Middle frontal gyrus (tissue), 1 donor: ENCODE measurements around the gene BCAS3.
"Not testable (repeated sequence)": the region's sequence is repeated elsewhere in the genome, so short reads cannot be mapped to it uniquely, and the experiment has no call there.

Source experiments
- DNase-seq: peaks from one replicate; pipeline ENCODE4 v3.0.0-alpha.2; 2015; ENCODE audit warnings: low spot score; ENCODE audit errors: extremely low spot score

Gene BCAS3

GRCh38 chr17:61244988-61245387, 567.3 kb downstream of the BCAS3 start:
- DNase-seq = not testable (repeated sequence)

GRCh38 chr17:61245706-61246135, 568.1 kb downstream of the BCAS3 start:
- no peak for DNase-seq

DNA sequence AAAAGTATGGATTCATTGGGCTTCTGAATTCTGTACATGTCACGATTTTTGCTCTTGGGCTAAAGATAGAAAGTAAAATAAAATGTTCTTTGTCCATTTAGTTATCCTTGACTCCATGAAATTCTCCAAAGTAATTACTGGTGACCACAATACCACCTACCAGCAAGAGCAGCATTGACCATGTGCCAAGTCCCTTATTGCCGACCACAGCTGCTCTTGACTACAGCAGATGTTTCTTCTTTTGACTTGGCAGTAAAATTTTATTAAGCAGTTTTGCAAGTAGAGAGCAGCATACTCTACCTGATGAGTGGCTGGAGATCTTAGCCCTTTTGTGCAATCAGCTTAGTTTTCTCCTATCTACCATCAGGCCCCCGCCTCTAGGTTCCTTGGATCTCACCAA, 569.8 kb downstream of the BCAS3 start:
- no peak for DNase-seq

- no peak for DNase-seq
Measured at GRCh38 chr17:61248399-61248798, 570.7 kb downstream of the BCAS3 start.

DNA sequence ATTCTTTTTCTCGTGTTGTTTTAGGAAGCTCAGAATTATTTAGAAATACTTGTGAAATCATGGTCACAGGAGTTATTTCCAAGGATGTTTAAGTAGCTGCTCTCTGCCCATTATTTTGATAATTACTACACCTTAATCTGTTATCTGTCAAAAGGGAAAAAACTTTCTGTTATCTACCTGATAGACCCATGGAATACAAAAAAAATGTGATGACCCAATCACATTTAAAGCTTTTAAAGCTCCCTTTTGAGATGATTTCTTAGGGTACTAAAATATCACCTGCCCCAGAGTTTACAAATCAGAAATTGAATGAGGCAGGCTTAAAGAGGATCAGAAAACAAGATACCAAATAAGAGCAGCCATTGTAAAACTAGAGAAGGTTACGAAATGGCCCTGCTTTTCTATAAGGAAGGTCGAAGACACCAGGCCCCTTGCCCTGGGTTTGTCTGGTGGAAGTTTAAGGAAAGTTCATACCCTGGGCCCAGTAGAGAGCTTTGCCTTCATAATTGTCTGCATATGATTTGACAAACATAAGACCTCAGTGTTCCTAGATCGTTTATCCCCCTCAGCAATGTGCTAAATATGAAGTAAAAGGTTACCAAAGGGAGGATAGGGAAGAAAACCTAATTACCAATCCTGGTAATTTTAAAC, 572.1 kb downstream of the BCAS3 start:
- no peak for DNase-seq

DNA sequence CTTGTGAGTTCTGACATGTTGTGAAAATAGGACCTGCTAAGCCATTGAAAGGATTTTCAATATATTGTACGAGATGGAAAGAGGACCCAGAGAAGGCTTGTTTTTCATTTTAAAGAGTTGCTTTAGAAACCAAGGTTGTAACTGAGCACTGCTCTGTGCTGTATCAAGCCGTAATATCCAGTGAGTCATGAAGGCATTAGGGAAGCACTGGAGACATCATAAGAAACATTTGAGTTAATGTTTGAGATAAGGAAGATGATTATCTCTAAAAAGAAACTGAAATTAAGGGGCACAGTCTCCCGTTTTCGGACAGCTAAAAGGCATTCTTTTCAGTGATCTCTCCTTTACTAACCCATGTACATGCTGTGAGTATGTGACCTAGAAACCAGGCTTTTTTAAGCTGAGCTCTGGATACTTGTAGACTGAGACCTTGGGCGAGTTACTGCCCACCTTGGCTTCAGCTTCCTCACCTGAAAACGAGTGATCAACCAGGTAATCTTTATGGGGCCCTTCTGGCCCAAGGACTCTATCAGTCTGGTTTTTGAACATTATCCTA, 572.8 kb downstream of the BCAS3 start:
- DNase-seq = no peak

- DNase-seq = no peak
Measured at GRCh38 chr17:61251939-61252865, 574.6 kb downstream of the BCAS3 start.

DNA sequence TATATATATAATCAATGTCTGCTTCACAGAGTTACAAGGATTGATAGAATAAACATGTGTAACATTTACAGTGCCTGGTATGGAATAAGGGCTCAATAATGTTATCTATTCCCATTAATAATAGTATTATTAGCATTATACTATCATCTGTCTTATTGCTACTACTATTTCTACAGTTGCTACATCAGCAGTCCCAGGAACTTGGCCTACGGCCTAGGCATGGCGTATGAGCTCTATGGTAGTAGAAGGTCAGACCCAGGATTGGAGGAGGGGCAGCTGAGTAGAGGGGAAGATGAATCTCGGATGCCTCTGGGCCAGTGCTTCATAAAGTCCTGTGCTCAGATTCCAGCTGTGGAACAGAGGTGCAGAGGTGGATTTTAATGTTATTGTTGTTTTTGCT, 575.7 kb downstream of the BCAS3 start:
- DNase-seq = no peak

DNA sequence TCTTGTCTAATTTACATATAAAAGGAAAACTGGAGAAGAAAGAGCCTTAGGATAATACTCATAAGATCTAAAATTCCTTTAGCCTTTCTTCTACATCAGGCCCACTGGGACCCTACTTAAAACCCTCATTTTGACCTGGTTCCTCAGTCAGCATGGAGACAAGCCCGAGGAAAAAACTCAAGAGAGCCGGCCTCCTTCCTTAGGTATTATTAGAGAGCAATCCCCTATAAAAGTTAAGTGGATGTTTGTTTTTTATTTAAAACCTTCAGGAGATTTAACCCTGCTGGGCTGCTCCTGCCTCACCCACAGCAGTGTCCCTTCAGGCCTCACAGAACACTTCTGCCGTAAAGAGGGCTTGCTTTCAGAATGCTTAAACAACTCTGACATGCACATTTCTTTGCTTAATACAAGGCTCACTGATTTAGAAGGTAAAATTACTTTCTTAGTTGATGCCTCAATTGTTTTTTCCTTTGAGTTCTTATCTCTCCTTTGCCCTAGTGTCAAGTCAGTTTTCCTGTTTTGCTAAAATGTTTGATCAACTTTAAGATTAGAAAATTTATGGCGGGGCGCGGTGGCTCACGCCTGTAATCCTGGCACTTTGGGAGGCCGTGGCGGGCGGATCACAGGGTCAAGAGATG, 576.4 kb downstream of the BCAS3 start:
- no peak for DNase-seq

DNA sequence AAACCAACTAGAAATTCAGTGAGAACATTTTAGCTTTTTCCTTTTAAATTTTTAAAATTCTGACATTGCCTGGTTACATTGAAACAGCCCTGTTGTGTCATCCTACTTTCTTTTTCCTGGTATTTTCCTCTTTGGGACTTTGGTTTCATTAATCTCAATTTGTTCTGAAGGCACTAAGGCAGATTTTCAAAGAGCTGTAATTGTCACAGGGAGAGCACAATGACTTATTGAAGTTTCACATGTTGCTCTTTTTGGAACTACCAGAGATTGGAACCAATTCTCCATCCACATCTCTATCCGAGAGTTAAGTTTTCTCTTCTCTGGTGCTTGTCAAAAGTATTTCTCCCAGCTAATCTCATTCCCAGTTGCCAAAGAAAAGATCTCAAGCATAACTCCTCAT, 577.3 kb downstream of the BCAS3 start:
- no peak for DNase-seq

DNA sequence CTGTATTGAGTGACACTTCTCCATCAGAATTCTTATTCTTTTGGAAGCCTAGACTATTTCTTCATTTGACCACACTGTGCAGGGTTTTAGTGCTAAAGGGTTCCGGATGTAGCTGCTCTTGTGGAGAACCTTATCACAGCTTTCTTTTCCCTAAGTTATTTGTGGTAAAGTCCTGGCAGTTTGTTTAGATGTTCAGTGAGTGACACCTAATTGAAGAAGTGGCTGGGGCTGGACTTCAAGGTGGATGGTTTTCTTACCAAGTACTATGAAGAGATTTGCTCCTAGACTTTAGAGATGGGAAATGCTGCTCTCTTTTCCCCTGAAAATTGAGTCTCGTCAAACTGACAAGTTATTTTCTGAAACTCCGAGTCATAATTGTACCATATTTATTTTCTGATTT, 578.0 kb downstream of the BCAS3 start:
- DNase-seq = no peak

- no peak for DNase-seq
Measured at GRCh38 chr17:61259360-61259759, 581.7 kb downstream of the BCAS3 start.

DNA sequence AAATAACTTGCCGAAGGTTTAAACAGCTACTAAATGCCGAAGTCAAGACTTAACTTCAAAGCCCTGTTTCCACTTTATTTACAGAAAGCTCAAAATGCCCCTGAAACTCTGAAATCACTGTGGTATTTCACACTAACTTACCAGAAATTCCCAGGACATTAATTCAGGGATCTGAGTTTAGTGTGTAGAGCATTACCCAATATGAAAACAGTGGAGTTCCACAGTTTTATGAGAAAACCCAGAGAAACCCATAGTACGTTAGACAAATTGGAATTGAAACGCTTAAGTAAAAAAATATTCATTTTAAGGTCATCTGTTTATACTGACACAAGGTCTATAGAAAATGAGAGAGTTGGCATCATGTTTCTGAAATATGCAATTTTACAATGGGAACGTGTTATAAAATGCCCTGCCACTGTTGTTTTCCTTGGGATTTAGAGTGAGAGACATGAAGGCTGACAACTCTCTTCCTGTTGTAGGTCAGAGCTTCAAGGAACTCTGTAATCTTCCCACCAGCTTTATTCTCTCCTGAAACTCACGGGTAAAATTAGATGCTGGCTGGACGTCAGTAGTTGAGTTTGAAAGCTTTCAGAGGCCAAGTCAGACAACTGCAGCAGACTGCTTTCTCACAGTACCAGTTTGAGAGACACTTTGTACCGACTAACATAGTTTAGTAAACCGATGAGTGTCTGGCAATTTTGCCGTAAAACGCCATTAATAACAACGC, 582.6 kb downstream of the BCAS3 start:
- DNase-seq = no peak

GRCh38 chr17:61261001-61261637, 583.5 kb downstream of the BCAS3 start:
- no peak for DNase-seq

GRCh38 chr17:61265397-61265796, 587.7 kb downstream of the BCAS3 start:
- no peak for DNase-seq

DNA sequence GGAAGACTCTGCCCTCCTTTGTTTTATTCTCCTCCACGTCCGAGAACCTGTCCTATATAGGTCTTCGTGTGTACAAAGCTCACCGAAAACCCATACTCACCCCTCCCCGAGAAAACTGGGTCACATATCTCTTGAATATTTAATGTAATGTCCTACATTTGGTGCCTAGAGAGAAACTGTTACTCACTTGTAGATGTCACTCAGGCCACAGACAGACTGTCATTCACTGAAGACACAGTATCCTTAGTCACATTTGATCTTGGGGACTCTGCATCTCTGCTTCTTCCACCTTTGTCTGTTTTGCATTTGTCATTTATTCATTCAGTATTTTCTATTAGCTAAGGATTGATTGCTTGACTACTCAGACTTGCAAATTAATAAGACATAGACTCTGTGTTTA, 590.2 kb downstream of the BCAS3 start:
- no peak for DNase-seq

DNA sequence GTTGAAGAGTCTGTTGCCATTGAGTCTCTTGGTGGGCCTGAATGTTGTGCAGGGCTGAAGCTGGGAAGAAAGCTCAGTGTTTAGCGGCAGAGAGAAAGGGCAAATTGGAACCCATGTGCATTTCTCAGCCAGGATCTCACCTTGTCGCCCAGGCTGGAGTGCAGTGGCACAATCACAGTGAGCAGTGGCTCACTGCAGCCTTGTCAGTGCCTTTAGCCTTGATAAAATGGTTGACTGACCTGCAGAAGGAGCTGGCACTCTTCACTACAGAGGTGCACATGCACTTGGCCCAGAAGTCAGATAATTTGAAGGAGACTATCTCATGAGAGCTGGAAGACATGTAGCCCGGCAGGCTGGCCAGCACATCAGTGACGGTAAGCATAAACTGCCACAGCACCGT, 597.7 kb downstream of the BCAS3 start:
- DNase-seq = no peak

DNA sequence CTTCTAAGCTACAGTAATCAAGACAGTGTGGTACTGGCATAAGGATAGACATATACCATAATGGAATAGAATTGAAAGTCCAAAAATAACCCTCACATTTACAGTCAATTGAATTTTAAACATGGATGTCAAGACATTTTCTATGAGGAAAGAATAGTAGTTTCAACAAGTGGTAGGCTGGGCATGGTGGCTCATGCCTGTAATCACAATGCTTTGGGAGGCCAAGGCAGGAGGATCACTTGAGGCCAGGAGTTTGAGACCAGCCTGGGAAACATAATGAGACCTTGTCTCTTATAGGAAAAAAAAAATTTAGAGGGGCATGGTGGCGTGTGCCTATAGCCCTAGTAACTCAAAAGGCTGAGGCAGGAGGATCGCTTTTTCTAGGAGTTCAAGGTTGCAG, 599.2 kb downstream of the BCAS3 start:
- DNase-seq = no peak

- no peak for DNase-seq
Measured at GRCh38 chr17:61279476-61280145, 602.0 kb downstream of the BCAS3 start.

- no peak for DNase-seq
Measured at GRCh38 chr17:61280338-61280737, 602.7 kb downstream of the BCAS3 start.
